ENCODE results near the gene FKRP.

Gene FKRP

DNA sequence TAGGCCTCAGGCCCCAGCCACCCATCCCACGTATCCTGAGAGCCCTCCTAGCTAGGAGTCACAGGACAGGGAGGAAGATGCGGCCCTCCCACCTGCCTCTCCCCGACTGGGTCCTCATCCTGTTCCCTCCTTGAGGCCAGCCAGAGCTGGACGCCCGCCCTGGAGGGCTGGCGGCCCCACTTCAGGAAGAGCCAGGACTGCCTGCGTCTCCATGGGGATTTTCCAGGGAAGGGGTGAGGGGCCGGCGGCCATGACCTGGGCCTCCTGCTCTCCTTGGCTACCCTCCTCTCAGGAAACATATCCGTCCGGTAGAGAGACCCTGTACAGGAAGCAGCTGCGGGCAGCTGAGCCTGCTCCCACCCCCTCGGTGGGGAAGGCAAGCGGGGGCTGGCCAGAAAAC is 17.6 kb upstream of the FKRP start:
- no peak overlapping the region for H3K56ac ChIP-seq (ENCODE audit: low read length)
- no peak overlapping the region for H2AK5ac ChIP-seq (ENCODE audit: low read length)
- no peak overlapping the region for H2BK5ac ChIP-seq (ENCODE audit: low read length)
- H3K79me1 ChIP-seq (ENCODE audit: low read length): peaks cover 14% of the 10 kb centered on the region
- no peaks in the 10 kb centered on the region for H3K4me1 ChIP-seq (ENCODE audit: control insufficient read depth, low read depth, low read length)
- H4K8ac ChIP-seq (ENCODE audit: low read depth, low read length): no peak overlapping the region
- H3K27ac ChIP-seq (ENCODE audit: low read depth, low read length): no peak overlapping the region
- no peak overlapping the region for H3K9ac ChIP-seq (ENCODE audit: low read length)
- peaks cover 28% of the 10 kb centered on the region for H3K36me3 ChIP-seq (ENCODE audit: control insufficient read depth, insufficient read depth, low read length)
- DNase-seq: no peak
- H2BK120ac ChIP-seq (ENCODE audit: low read depth, low read length): no peak overlapping the region
- H3K4me2 ChIP-seq (ENCODE audit: low read length): no peak overlapping the region
- H4K5ac ChIP-seq (ENCODE audit: low read length): no peak overlapping the region
- no peak overlapping the region for H3K4me3 ChIP-seq (ENCODE audit: low read length)
- H3K4ac ChIP-seq (ENCODE audit: low read depth, low read length): no peak overlapping the region
- no peak overlapping the region for H2BK15ac ChIP-seq (replicated peaks; ENCODE audit: low read depth)
- WGBS (ENCODE audit: extremely low coverage, insufficient coverage, low lambda C conversion rate): no CpG with 5 or more reads among the region's 14 CpGs
- no peak overlapping the region for H3K23ac ChIP-seq (ENCODE audit: low read length)
- no peak overlapping the region for H3K18ac ChIP-seq (ENCODE audit: low read length)
- no peaks in the 10 kb centered on the region for H3K27me3 ChIP-seq (ENCODE audit: insufficient read depth, low read length, poor library complexity)
- peaks cover 5% of the 10 kb centered on the region for H3K79me2 ChIP-seq (ENCODE audit: control insufficient read depth, insufficient read depth, low read length)

GRCh38 chr19:46728693-46729339 is 17.0 kb upstream of the FKRP start:
- peaks cover 16% of the 10 kb centered on the region for H3K79me1 ChIP-seq (ENCODE audit: low read length)
- WGBS (ENCODE audit: extremely low coverage, insufficient coverage, low lambda C conversion rate): no CpG with 5 or more reads among the region's 20 CpGs
- no peak overlapping the region for H4K8ac ChIP-seq (ENCODE audit: low read depth, low read length)
- H3K4ac ChIP-seq (ENCODE audit: low read depth, low read length): no peak overlapping the region
- H3K36me3 ChIP-seq (ENCODE audit: control insufficient read depth, insufficient read depth, low read length): peaks cover 29% of the 10 kb centered on the region
- peak; percentile 71 for DNase-seq
- H2BK15ac ChIP-seq (replicated peaks; ENCODE audit: low read depth): no peak overlapping the region
- no peaks in the 10 kb centered on the region for H3K27me3 ChIP-seq (ENCODE audit: insufficient read depth, low read length, poor library complexity)
- H4K5ac ChIP-seq (ENCODE audit: low read length): no peak overlapping the region
- H3K9ac ChIP-seq (ENCODE audit: low read length): no peak overlapping the region
- no peaks in the 10 kb centered on the region for H3K4me1 ChIP-seq (ENCODE audit: control insufficient read depth, low read depth, low read length)
- no peak overlapping the region for H2AK5ac ChIP-seq (ENCODE audit: low read length)
- no peak overlapping the region for H2BK120ac ChIP-seq (ENCODE audit: low read depth, low read length)
- no peak overlapping the region for H3K27ac ChIP-seq (ENCODE audit: low read depth, low read length)
- no peak overlapping the region for H3K18ac ChIP-seq (ENCODE audit: low read length)
- no peak overlapping the region for H3K56ac ChIP-seq (ENCODE audit: low read length)
- H3K4me3 ChIP-seq (ENCODE audit: low read length): no peak overlapping the region
- peaks cover 7% of the 10 kb centered on the region for H3K79me2 ChIP-seq (ENCODE audit: control insufficient read depth, insufficient read depth, low read length)
- no peak overlapping the region for H3K23ac ChIP-seq (ENCODE audit: low read length)
- no peak overlapping the region for H2BK5ac ChIP-seq (ENCODE audit: low read length)
- H3K4me2 ChIP-seq (ENCODE audit: low read length): no peak overlapping the region

- Histone ChIP-seq H2BK15ac (replicated peaks; ENCODE audit: low read depth) (no peak overlapping the region), H3K27ac (ENCODE audit: low read depth, low read length) (no peak overlapping the region), H3K36me3 (ENCODE audit: control insufficient read depth, insufficient read depth, low read length) (peaks cover 25% of the 10 kb centered on the region), H2BK5ac (ENCODE audit: low read length) (no peak overlapping the region), H3K4me1 (ENCODE audit: control insufficient read depth, low read depth, low read length) (no peaks in the 10 kb centered on the region), H3K27me3 (ENCODE audit: insufficient read depth, low read length, poor library complexity) (no peaks in the 10 kb centered on the region), H4K5ac (ENCODE audit: low read length) (no peak overlapping the region), H3K9ac (ENCODE audit: low read length) (no peak overlapping the region), H3K4ac (ENCODE audit: low read depth, low read length) (no peak overlapping the region), H4K8ac (ENCODE audit: low read depth, low read length) (no peak overlapping the region), H3K4me3 (ENCODE audit: low read length) (no peak overlapping the region), H2BK120ac (ENCODE audit: low read depth, low read length) (no peak overlapping the region), H3K79me2 (ENCODE audit: control insufficient read depth, insufficient read depth, low read length) (peaks cover 7% of the 10 kb centered on the region), H3K18ac (ENCODE audit: low read length) (no peak overlapping the region), H3K4me2 (ENCODE audit: low read length) (no peak overlapping the region), H3K56ac (ENCODE audit: low read length) (no peak overlapping the region), H3K23ac (ENCODE audit: low read length) (no peak overlapping the region), H2AK5ac (ENCODE audit: low read length) (no peak overlapping the region), H3K79me1 (ENCODE audit: low read length) (peaks cover 19% of the 10 kb centered on the region)
- no peak for DNase-seq
- no CpG with 5 or more reads among the region's 7 CpGs for WGBS (ENCODE audit: extremely low coverage, insufficient coverage, low lambda C conversion rate)
These were observed 16.2 kb upstream of the FKRP start for GRCh38 chr19:46729696-46730095.

DNA sequence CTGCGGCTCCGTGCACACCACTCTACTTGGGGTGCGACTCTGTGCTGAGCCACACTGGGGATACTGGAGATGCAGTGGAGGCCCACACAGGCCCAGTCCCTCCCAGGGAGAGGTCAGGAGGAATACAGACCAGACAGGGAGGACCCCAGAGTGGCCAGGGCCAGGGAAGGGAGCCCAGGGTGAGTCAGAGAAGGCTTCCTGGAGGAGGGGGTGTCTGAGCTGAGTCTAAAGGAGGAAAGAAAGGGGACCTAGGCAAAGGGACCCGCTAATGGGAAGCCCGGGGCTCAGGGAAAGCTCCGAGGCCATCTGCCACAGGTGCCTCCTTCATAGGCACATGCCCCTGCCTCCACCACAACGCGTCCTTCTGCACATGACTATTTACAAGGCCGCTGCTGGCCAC is 15.7 kb upstream of the FKRP start:
- Histone ChIP-seq H3K36me3 (ENCODE audit: control insufficient read depth, insufficient read depth, low read length) (peaks cover 24% of the 10 kb centered on the region), H3K23ac (ENCODE audit: low read length) (no peak overlapping the region), H3K4me3 (ENCODE audit: low read length) (no peak overlapping the region), H3K56ac (ENCODE audit: low read length) (no peak overlapping the region), H3K27me3 (ENCODE audit: insufficient read depth, low read length, poor library complexity) (no peaks in the 10 kb centered on the region), H4K5ac (ENCODE audit: low read length) (no peak overlapping the region), H3K4ac (ENCODE audit: low read depth, low read length) (no peak overlapping the region), H3K27ac (ENCODE audit: low read depth, low read length) (no peak overlapping the region), H2BK5ac (ENCODE audit: low read length) (no peak overlapping the region), H4K8ac (ENCODE audit: low read depth, low read length) (no peak overlapping the region), H2BK120ac (ENCODE audit: low read depth, low read length) (no peak overlapping the region), H2AK5ac (ENCODE audit: low read length) (no peak overlapping the region), H3K4me1 (ENCODE audit: control insufficient read depth, low read depth, low read length) (no peaks in the 10 kb centered on the region), H3K9ac (ENCODE audit: low read length) (no peak overlapping the region), H3K79me1 (ENCODE audit: low read length) (peaks cover 19% of the 10 kb centered on the region), H2BK15ac (replicated peaks; ENCODE audit: low read depth) (no peak overlapping the region), H3K79me2 (ENCODE audit: control insufficient read depth, insufficient read depth, low read length) (peaks cover 7% of the 10 kb centered on the region), H3K18ac (ENCODE audit: low read length) (no peak overlapping the region), H3K4me2 (ENCODE audit: low read length) (no peak overlapping the region)
- no CpG with 5 or more reads among the region's 9 CpGs for WGBS (ENCODE audit: extremely low coverage, insufficient coverage, low lambda C conversion rate)
- DNase-seq: no peak

DNA sequence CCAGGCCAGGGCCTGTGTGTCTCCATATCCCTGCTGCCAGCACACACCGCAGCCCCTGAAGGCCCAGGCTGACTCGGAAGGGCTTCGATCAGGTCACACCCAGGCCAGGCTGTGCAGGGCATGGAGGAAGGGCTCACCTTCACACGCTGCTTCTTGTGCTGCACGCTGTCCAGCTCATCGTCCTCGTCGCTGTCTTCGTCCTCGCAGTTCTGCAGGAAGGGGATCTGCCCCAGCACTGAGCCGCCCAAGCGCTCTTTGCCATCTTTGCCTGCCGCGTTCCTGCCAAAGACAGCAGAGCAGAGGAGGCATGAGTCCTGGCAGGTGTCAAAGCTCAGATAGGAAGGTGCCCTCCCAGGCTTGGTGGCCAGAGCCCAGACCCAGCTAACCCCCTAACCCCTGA is 15.3 kb upstream of the FKRP start:
- H3K4me2 ChIP-seq (ENCODE audit: low read length): no peak overlapping the region
- H2BK5ac ChIP-seq (ENCODE audit: low read length): no peak overlapping the region
- H3K79me1 ChIP-seq (ENCODE audit: low read length): peaks cover 19% of the 10 kb centered on the region
- no peak overlapping the region for H3K9ac ChIP-seq (ENCODE audit: low read length)
- H4K8ac ChIP-seq (ENCODE audit: low read depth, low read length): no peak overlapping the region
- DNase-seq: no peak
- H4K5ac ChIP-seq (ENCODE audit: low read length): no peak overlapping the region
- no peak overlapping the region for H3K56ac ChIP-seq (ENCODE audit: low read length)
- no peak overlapping the region for H3K4me3 ChIP-seq (ENCODE audit: low read length)
- WGBS (ENCODE audit: extremely low coverage, insufficient coverage, low lambda C conversion rate): no CpG with 5 or more reads among the region's 14 CpGs
- no peaks in the 10 kb centered on the region for H3K4me1 ChIP-seq (ENCODE audit: control insufficient read depth, low read depth, low read length)
- H3K4ac ChIP-seq (ENCODE audit: low read depth, low read length): no peak overlapping the region
- no peak overlapping the region for H2BK120ac ChIP-seq (ENCODE audit: low read depth, low read length)
- H3K27me3 ChIP-seq (ENCODE audit: insufficient read depth, low read length, poor library complexity): no peaks in the 10 kb centered on the region
- peaks cover 7% of the 10 kb centered on the region for H3K79me2 ChIP-seq (ENCODE audit: control insufficient read depth, insufficient read depth, low read length)
- peaks cover 23% of the 10 kb centered on the region for H3K36me3 ChIP-seq (ENCODE audit: control insufficient read depth, insufficient read depth, low read length)
- H2AK5ac ChIP-seq (ENCODE audit: low read length): no peak overlapping the region
- no peak overlapping the region for H3K27ac ChIP-seq (ENCODE audit: low read depth, low read length)
- no peak overlapping the region for H3K23ac ChIP-seq (ENCODE audit: low read length)
- no peak overlapping the region for H3K18ac ChIP-seq (ENCODE audit: low read length)
- no peak overlapping the region for H2BK15ac ChIP-seq (replicated peaks; ENCODE audit: low read depth)

- Histone ChIP-seq H4K5ac (ENCODE audit: low read length) (no peak overlapping the region), H3K23ac (ENCODE audit: low read length) (no peak overlapping the region), H3K27me3 (ENCODE audit: insufficient read depth, low read length, poor library complexity) (no peaks in the 10 kb centered on the region), H3K4me2 (ENCODE audit: low read length) (no peak overlapping the region), H2BK5ac (ENCODE audit: low read length) (no peak overlapping the region), H3K36me3 (ENCODE audit: control insufficient read depth, insufficient read depth, low read length) (peaks cover 20% of the 10 kb centered on the region), H3K79me2 (ENCODE audit: control insufficient read depth, insufficient read depth, low read length) (peaks cover 7% of the 10 kb centered on the region), H2BK15ac (replicated peaks; ENCODE audit: low read depth) (no peak overlapping the region), H3K18ac (ENCODE audit: low read length) (no peak overlapping the region), H4K8ac (ENCODE audit: low read depth, low read length) (no peak overlapping the region), H3K4me1 (ENCODE audit: control insufficient read depth, low read depth, low read length) (no peaks in the 10 kb centered on the region), H3K27ac (ENCODE audit: low read depth, low read length) (no peak overlapping the region), H2AK5ac (ENCODE audit: low read length) (no peak overlapping the region), H3K9ac (ENCODE audit: low read length) (no peak overlapping the region), H3K56ac (ENCODE audit: low read length) (no peak overlapping the region), H3K79me1 (ENCODE audit: low read length) (peaks cover 19% of the 10 kb centered on the region), H2BK120ac (ENCODE audit: low read depth, low read length) (no peak overlapping the region), H3K4me3 (ENCODE audit: low read length) (no peak overlapping the region), H3K4ac (ENCODE audit: low read depth, low read length) (no peak overlapping the region)
- WGBS (ENCODE audit: extremely low coverage, insufficient coverage, low lambda C conversion rate): no CpG with 5 or more reads among the region's 14 CpGs
- peak; percentile 59 for DNase-seq
These were observed 14.8 kb upstream of the FKRP start for GRCh38 chr19:46731007-46731501.
